Thymus (tissue), 2 donors: Measurements from ENCODE around the gene PRIM1. TPM values are rescaled to one million over a fixed set of nuclear protein-coding genes. Genes with fewer than 3 reads are reported as not detected.

ENCODE experiments used
- polyA plus RNA-seq: library from polyadenylated mRNA; stranded (reverse); fragments of 200-250 nt; gene quantifications from one replicate; pipeline ENCODE4 v1.2.3, GENCODE V29; 2013
- total RNA-seq: library from RNA; stranded (reverse); fragments of 120-200 nt; gene quantifications from one replicate; pipeline ENCODE4 v1.2.4, GENCODE V29; 2013
- donor health status: healthy.

PRIM1 gene
- total and polyA plus RNA-seq, 2 donors: 6.9 to 37.6 TPM

Other genes with a start within 250 kb of the PRIM1 start
- gene RBMS2, start 230.5 kb downstream of the PRIM1 start, total RNA-seq: 3.2 TPM
- 4.9 TPM for gene RBMS2, start 230.5 kb downstream of the PRIM1 start, polyA plus RNA-seq
- 18.0 TPM for gene BAZ2A, start 122.0 kb downstream of the PRIM1 start, total RNA-seq
- gene BAZ2A, start 122.0 kb downstream of the PRIM1 start, polyA plus RNA-seq: 29.8 TPM
- 680 TPM for gene ATP5F1B, start 106.3 kb downstream of the PRIM1 start, total RNA-seq
- gene ATP5F1B, start 106.3 kb downstream of the PRIM1 start, polyA plus RNA-seq: 263 TPM
- 101 TPM for gene PTGES3, start 64.0 kb downstream of the PRIM1 start, total RNA-seq
- 161 TPM for gene PTGES3, start 64.0 kb downstream of the PRIM1 start, polyA plus RNA-seq
- 2,524 TPM for gene NACA, start 27.0 kb downstream of the PRIM1 start, total RNA-seq
- 3,035 TPM for gene NACA, start 27.0 kb downstream of the PRIM1 start, polyA plus RNA-seq
- 1.2 TPM for gene HSD17B6, start 11.0 kb upstream of the PRIM1 start, total RNA-seq
- gene HSD17B6, start 11.0 kb upstream of the PRIM1 start, polyA plus RNA-seq: 0.62 TPM
- 0.33 TPM for gene SDR9C7, start 182.1 kb upstream of the PRIM1 start, total RNA-seq
- gene SDR9C7, start 182.1 kb upstream of the PRIM1 start, polyA plus RNA-seq: 2.3 TPM
- 0.28 TPM for gene RDH16, start 205.3 kb upstream of the PRIM1 start, total RNA-seq
- 1.8 TPM for gene RDH16, start 205.3 kb upstream of the PRIM1 start, polyA plus RNA-seq